MCF 10A (cell line): Measurements from ENCODE around the gene RAB30. TPM values are rescaled to one million over a fixed set of nuclear protein-coding genes. Genes with fewer than 3 reads are reported as not detected.

ENCODE experiments used
- BruUV-seq: library from RNA; stranded (reverse); fragments of 400-500 nt; replicated peaks from 2 replicates; lab custom pipeline; 2021; lab: Mats Ljungman, UMichigan
- CTCF ChIA-PET: fragments of 300-600 bp; sonication (Branson Sonifier 250); formaldehyde crosslinking; extraction: SDS; loops from one replicate; lab custom pipeline; 2021; ENCODE audit warnings: antibody characterized with exemption, inconsistent platforms; lab: Yijun Ruan, JAX
- POLR2A ChIA-PET: fragments of 300-600, 350-650 bp; sonication (Branson Sonifier 250); formaldehyde crosslinking; extraction: SDS; loops from one replicate; lab custom pipeline; 2020; ENCODE audit warnings: antibody characterized with exemption, inconsistent platforms; lab: Yijun Ruan, JAX
- DNase-seq: peaks from one replicate; pipeline ENCODE4 v3.0.0-alpha.2; 2018; ENCODE audit not compliant: unreplicated experiment
- H3K27ac Mint-ChIP-seq: one replicate; pipeline ENCODE4 v1.8.0; 2022; ENCODE audit warnings: mild to moderate bottlenecking, low read depth, mixed read lengths; ENCODE audit not compliant: unreplicated experiment
- H3K27me3 Mint-ChIP-seq: one replicate; pipeline ENCODE4 v1.8.0; 2022; ENCODE audit warnings: mixed read lengths; ENCODE audit not compliant: insufficient read depth, unreplicated experiment
- H3K36me3 Mint-ChIP-seq: one replicate; pipeline ENCODE4 v1.8.0; 2022; ENCODE audit warnings: mild to moderate bottlenecking, moderate library complexity, mixed read lengths; ENCODE audit not compliant: insufficient read depth, unreplicated experiment
- H3K4me1 Mint-ChIP-seq: one replicate; pipeline ENCODE4 v1.8.0; 2022; ENCODE audit warnings: mixed read lengths; ENCODE audit not compliant: insufficient read depth, unreplicated experiment
- H3K4me3 Mint-ChIP-seq: one replicate; pipeline ENCODE4 v1.8.0; 2022; ENCODE audit warnings: mild to moderate bottlenecking, moderate library complexity, mixed read lengths; ENCODE audit not compliant: unreplicated experiment
- H3K9me3 Mint-ChIP-seq: one replicate; pipeline ENCODE4 v1.8.0; 2022; ENCODE audit warnings: mixed read lengths; ENCODE audit not compliant: unreplicated experiment
- intact Hi-C: fragments of 100-400 bp; cut with micrococcal nuclease; formaldehyde crosslinking; loops from 2 replicates; pipeline ENCODE4 v1.14.1; 2022
- total RNA-seq: library from RNA; stranded (reverse); gene quantifications from 2 replicates; pipeline ENCODE4 v1.2.3, GENCODE V29; 2022
- TF ChIP-seq, protein P1 (sequence below): fragments of 200-600 bp; IDR thresholded peaks from one replicate; pipeline ENCODE4 v1.8.0; 2022; ENCODE audit warnings: antibody characterized with exemption, mild to moderate bottlenecking; ENCODE audit not compliant: unreplicated experiment

The RAB30 gene
- total RNA-seq, 1 experiment from 2014 or later, result 12.5 TPM

DNA sequence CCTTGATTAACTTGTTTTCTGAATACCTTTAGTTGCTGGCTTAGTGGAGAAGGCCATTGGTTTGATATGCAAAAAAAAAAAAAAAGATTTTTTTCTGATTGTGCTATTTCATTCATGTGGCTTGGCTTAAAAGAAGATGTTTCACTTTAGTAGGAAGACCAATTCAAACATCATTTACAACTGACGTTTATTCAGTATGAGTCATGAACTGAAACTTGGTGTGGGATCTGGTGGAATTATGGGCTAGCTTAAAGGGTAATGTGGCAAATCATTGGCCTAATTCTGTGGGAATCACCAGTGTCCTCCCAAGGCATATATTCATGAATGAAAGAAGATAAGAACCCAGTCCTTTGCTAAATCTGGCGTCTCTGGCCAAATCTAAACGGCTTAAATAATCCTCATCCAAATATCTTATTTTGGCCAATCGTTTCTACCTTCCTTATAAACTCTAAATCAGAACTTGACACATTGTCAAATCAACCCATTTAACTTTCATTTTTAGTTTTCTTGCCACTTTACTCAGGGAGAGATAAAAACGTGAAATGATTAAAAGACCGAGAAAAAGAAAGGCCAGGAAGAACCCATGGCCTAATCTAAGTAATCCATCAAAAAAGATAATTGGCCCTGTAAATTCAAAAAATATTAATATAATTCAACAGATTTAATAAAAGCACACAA is 93.1 kb downstream of the RAB30 start:
- TF ChIP-seq, protein P1, sequence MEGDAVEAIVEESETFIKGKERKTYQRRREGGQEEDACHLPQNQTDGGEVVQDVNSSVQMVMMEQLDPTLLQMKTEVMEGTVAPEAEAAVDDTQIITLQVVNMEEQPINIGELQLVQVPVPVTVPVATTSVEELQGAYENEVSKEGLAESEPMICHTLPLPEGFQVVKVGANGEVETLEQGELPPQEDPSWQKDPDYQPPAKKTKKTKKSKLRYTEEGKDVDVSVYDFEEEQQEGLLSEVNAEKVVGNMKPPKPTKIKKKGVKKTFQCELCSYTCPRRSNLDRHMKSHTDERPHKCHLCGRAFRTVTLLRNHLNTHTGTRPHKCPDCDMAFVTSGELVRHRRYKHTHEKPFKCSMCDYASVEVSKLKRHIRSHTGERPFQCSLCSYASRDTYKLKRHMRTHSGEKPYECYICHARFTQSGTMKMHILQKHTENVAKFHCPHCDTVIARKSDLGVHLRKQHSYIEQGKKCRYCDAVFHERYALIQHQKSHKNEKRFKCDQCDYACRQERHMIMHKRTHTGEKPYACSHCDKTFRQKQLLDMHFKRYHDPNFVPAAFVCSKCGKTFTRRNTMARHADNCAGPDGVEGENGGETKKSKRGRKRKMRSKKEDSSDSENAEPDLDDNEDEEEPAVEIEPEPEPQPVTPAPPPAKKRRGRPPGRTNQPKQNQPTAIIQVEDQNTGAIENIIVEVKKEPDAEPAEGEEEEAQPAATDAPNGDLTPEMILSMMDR, result no peak
- intact Hi-C loops, result no loop called here
- no TSS peak for BruUV-seq
- CTCF ChIA-PET, result no interaction called here
- Mint-ChIP-seq H3K27ac (peak overlapping the region; percentile 64), H3K27me3 (no peaks in the 10 kb centered on the region), H3K36me3 (peaks cover 16% of the 10 kb centered on the region), H3K4me3 (no peak overlapping the region), H3K9me3 (no peaks in the 10 kb centered on the region), H3K4me1 (peaks cover 31% of the 10 kb centered on the region)
- POLR2A ChIA-PET, result interaction anchor here (0.6 kb wide), 1 partner anchor 181 kb away, joined by 4 read pairs; no protein-coding TSS in a partner anchor
- DNase-seq, result peak; percentile 60

DNA sequence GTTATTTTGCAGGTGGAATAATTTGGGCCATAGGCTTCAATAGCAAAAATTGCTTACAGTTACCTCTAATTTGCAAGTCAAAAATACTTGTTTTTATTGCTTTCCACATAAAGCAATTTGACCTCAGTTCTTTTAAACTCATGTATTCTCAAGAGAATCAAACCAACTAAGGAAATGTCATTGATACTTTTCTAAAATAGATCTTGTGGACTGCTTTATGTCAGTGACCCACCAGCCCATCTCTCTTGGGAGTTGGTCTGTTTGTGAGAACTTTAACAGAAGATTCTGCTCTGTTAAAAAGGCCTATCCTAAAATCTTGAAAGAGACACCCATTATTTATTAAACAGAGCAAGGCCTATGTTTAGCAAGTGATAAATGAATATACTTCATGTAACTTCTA is 94.9 kb downstream of the RAB30 start:
- H3K27ac Mint-ChIP-seq, result no peak overlapping the region
- peaks cover 32% of the 10 kb centered on the region for H3K4me1 Mint-ChIP-seq
- H3K36me3 Mint-ChIP-seq, result peaks cover 16% of the 10 kb centered on the region
- no peak for DNase-seq
- TF ChIP-seq, protein P1, result no peak
- BruUV-seq, result no TSS peak
- no peaks in the 10 kb centered on the region for H3K27me3 Mint-ChIP-seq
- POLR2A ChIA-PET, result no interaction called here
- intact Hi-C loops, result no loop called here
- CTCF ChIA-PET, result interaction anchor here (0.6 kb wide), 1 partner anchor 44 kb away, joined by 3 read pairs; no protein-coding TSS in a partner anchor
- H3K4me3 Mint-ChIP-seq, result no peak overlapping the region
- no peaks in the 10 kb centered on the region for H3K9me3 Mint-ChIP-seq

- H3K9me3 Mint-ChIP-seq, result no peaks in the 10 kb centered on the region
- H3K27me3 Mint-ChIP-seq, result no peaks in the 10 kb centered on the region
- TF ChIP-seq, protein P1, result no peak
- intact Hi-C loops, result no loop called here
- peaks cover 32% of the 10 kb centered on the region for H3K4me1 Mint-ChIP-seq
- no peak overlapping the region for H3K4me3 Mint-ChIP-seq
- POLR2A ChIA-PET, result no interaction called here
- CTCF ChIA-PET, result no interaction called here
- H3K36me3 Mint-ChIP-seq, result peaks cover 7% of the 10 kb centered on the region
- H3K27ac Mint-ChIP-seq, result no peak overlapping the region
- DNase-seq, result no peak
- no TSS peak for BruUV-seq
Measured at GRCh38 chr11:82975882-82976281, 95.8 kb downstream of the RAB30 start.

GRCh38 chr11:82974851-82975250 is 96.8 kb downstream of the RAB30 start:
- Mint-ChIP-seq H3K9me3 (no peaks in the 10 kb centered on the region), H3K36me3 (peaks cover 6% of the 10 kb centered on the region), H3K4me3 (no peak overlapping the region), H3K27ac (no peak overlapping the region), H3K4me1 (peaks cover 25% of the 10 kb centered on the region), H3K27me3 (no peaks in the 10 kb centered on the region)
- TF ChIP-seq, protein P1, result no peak
- no TSS peak for BruUV-seq
- intact Hi-C loops, result no loop called here
- ChIA-PET CTCF (interaction anchor here (0.6 kb wide), 2 partner anchors 9 to 78 kb away, joined by 3 to 4 read pairs; no protein-coding TSS in a partner anchor), POLR2A (no interaction called here)
- DNase-seq, result no peak
